SH-SY5Y (cell line): ENCODE measurements around the gene TSFM.

Source experiments
- GATA2 ChIP-seq: IDR thresholded peaks from 2 replicates; pipeline ENCODE4 v1.6.1; 2011; ENCODE audit warnings: mild to moderate bottlenecking, low read depth, low read length
- GATA3 ChIP-seq: IDR thresholded peaks from 2 replicates; pipeline ENCODE4 v1.6.1; 2011; ENCODE audit warnings: low read depth, mild to moderate bottlenecking, low read length, moderate library complexity

TSFM gene

GRCh38 chr12:57776247-57776587 lies 6.4 kb upstream of the TSFM start:
- TF ChIP-seq GATA2 (no peak), GATA3 (no peak)

GRCh38 chr12:57777367-57777766 lies 5.2 kb upstream of the TSFM start:
- TF ChIP-seq GATA2 (no peak), GATA3 (no peak)

- TF ChIP-seq GATA2 (no peak), GATA3 (no peak)
Measured at GRCh38 chr12:57777911-57778310, 4.7 kb upstream of the TSFM start.

GRCh38 chr12:57779736-57780135 lies 2.9 kb upstream of the TSFM start:
- TF ChIP-seq GATA3 (no peak), GATA2 (no peak)

- TF ChIP-seq GATA3 (no peak), GATA2 (no peak)
Measured at GRCh38 chr12:57780284-57780897, 2.2 kb upstream of the TSFM start.

GRCh38 chr12:57781244-57781643 lies 1.3 kb upstream of the TSFM start:
- TF ChIP-seq GATA2 (no peak), GATA3 (no peak)

- TF ChIP-seq GATA3 (no peak), GATA2 (no peak)
Measured at GRCh38 chr12:57781801-57782200, 786 bp upstream of the TSFM start.

GRCh38 chr12:57782243-57782607 lies 362 bp upstream of the TSFM start:
- TF ChIP-seq GATA2, result no peak
- no peak for TF ChIP-seq GATA3

GRCh38 chr12:57783466-57783801 lies 847 bp downstream of the TSFM start:
- no peak for TF ChIP-seq GATA2

GRCh38 chr12:57783861-57784260 lies 1.3 kb downstream of the TSFM start:
- no peak for TF ChIP-seq GATA3

GRCh38 chr12:57793920-57794319 lies 11.3 kb downstream of the TSFM start:
- TF ChIP-seq GATA3, result no peak
- TF ChIP-seq GATA2, result no peak

- TF ChIP-seq GATA3 (no peak), GATA2 (no peak)
Measured at GRCh38 chr12:57795354-57795753, 12.8 kb downstream of the TSFM start.

GRCh38 chr12:57796996-57797395 lies 14.4 kb downstream of the TSFM start:
- TF ChIP-seq GATA2 (no peak), GATA3 (no peak)

- no peak for TF ChIP-seq GATA3
- no peak for TF ChIP-seq GATA2
Measured at GRCh38 chr12:57797933-57798332, 15.3 kb downstream of the TSFM start.

- no peak for TF ChIP-seq GATA2
- no peak for TF ChIP-seq GATA3
Measured at GRCh38 chr12:57800965-57801364, 18.4 kb downstream of the TSFM start.

- TF ChIP-seq GATA3 (no peak), GATA2 (no peak)
Measured at GRCh38 chr12:57802607-57803006, 20.0 kb downstream of the TSFM start.
